CD4-positive, alpha-beta T cell treated with Interleukin-10 for 1 hour (primary cell): Measurements from ENCODE around the gene FBXL17.

Experiments
- DNase-seq: peaks from one replicate; pipeline ENCODE4 v3.0.0-alpha.2; 2020

Gene FBXL17

DNA sequence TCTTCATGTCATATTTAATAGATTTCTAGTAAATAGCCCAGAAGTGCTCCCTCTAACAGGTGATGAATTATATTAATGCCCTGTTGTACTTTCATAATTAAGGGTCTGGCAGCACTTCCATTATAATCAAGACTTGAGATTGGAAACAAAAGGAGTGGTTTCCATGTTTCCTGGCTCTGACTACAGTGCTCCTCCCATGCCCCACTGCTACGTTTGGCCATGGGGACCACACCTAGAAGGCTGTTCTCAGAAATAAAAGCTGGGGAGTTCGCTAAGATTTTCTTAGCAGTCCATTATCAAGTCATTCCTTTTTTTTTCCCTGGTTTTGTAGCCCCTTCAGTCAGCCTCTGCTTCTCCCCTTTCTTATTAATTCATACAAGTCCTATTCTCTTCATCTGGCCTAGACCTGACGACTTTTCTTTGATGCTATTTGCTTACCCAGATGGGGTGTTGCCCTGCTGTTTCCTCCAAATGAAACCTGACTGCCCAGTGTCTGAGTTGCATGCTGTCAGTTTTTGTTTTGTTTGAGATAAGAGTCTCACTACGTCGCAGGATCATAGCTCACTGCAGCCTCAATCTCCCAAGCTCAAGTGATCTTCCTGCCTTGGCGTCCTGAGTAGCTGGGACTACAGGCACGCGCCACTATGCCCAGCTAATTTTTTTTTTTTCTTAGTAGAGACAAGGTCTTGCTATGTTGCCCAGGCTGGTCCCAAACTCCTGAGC, 399.0 kb downstream of the FBXL17 start:
- no peak for DNase-seq

GRCh38 chr5:107980923-107981692, 400.8 kb downstream of the FBXL17 start:
- DNase-seq = no peak

DNA sequence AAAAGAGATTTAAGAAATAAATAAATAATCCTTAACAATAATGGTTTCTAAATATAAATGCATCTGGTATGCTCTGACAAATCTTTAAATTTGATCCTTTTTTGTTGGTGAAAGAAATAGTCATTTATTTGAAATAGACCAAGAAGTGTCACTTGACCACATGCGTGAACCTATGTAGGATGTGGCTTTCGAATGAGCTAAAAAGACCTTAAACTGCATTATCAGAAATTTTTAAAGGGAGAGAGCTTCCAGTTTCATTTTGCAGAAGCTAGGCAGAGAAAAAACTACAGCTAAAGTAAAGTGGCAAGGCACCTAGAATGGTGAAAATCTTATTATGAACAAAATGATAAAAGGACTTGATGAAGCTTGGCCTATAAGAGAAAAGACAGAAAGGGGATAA, 402.0 kb downstream of the FBXL17 start:
- peak; percentile 23 for DNase-seq

- no peak for DNase-seq
These were observed 402.6 kb downstream of the FBXL17 start for GRCh38 chr5:107979291-107979690.

- DNase-seq = no peak
These were observed 404.3 kb downstream of the FBXL17 start for GRCh38 chr5:107977550-107978071.

- no peak for DNase-seq
These were observed 406.3 kb downstream of the FBXL17 start for GRCh38 chr5:107975568-107975967.

DNA sequence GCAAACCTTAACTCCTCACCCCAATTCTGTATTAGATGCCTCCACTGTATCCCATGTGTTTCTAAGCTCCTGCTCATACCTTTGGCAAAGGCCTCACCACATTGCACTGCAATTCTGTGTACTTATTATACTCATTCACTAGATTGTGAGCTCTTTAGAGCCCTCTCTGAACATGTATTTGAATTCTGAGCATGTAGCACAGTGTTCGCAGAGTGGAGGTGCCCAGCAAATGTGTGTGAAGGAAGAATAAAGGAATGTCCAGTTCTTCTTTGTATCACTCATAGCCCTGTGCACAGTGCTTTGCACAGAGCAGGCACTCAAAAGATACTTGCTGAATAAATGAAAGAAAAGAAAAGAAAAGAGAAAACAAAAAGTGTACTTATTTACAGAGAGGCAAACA, 410.1 kb downstream of the FBXL17 start:
- DNase-seq = no peak

- DNase-seq = no peak
These were observed 412.1 kb downstream of the FBXL17 start for GRCh38 chr5:107969847-107970246.

DNA sequence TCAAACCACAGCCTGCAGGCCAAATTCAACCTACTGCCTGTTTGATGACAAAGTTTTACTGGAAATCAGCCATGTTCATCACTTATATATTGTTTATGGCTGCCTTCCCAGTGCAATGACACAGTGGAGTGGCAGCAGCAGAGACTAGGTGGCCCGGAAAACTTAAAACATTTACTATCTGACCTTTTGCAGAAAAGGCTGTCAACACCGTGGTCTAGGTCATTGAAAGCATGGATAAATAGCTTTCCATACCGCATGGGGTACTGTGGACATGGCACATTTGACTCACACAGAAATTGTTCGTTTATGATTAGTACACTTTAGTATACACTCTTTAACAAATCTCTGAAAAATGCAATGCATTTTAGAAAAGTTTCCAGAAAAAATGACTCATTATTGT, 412.9 kb downstream of the FBXL17 start:
- DNase-seq = no peak

GRCh38 chr5:107968406-107968843, 413.5 kb downstream of the FBXL17 start:
- no peak for DNase-seq

GRCh38 chr5:107966201-107966600, 415.7 kb downstream of the FBXL17 start:
- DNase-seq = no peak

DNA sequence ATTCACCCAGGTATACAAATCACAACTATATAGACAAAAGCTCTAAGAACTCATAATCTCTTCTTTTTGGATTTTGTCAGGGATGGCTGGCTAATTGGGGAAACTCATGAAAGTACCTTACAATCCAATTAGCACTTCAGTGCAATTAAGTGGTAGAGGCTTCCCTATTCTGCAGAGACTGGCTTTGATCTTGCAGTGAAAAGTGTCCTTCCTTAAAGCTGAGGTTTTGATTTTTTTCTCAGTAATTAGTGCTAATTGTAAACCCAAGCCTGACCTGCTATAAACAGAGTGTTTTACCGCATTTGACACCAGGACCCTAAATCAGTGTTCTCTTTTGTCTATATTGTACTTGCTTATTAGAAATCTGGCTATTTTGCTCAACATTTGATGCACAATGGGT, 417.2 kb downstream of the FBXL17 start:
- DNase-seq = no peak

- no peak for DNase-seq
These were observed 422.2 kb downstream of the FBXL17 start for GRCh38 chr5:107959573-107960279.

DNA sequence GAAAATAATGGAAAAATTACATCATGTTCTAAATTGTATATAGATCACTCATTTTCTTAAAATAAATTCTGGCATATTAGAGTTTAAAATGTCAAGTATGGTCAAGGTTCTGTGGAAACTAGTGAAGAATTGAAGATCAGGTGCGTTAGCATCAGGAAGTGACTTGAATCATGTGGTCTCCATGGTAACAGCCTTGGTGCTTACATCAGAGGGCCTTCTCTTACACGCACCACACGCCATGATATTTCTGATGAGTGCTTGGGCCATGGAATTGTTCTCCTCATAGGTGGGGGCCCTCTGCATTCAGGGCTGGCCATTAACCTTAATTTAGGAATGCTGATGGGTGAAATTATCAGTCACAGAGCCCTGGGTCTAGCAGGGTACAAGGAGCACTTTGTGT, 423.0 kb downstream of the FBXL17 start:
- DNase-seq = no peak

- DNase-seq = no peak
These were observed 423.5 kb downstream of the FBXL17 start for GRCh38 chr5:107958432-107958831.

- DNase-seq = no peak
These were observed 424.8 kb downstream of the FBXL17 start for GRCh38 chr5:107957051-107957450.

GRCh38 chr5:107955321-107955720, 426.6 kb downstream of the FBXL17 start:
- no peak for DNase-seq

GRCh38 chr5:107954254-107954653, 427.6 kb downstream of the FBXL17 start:
- no peak for DNase-seq

GRCh38 chr5:107952450-107952849, 429.4 kb downstream of the FBXL17 start:
- DNase-seq = no peak

- no peak for DNase-seq
These were observed 430.6 kb downstream of the FBXL17 start for GRCh38 chr5:107951309-107951708.

- no peak for DNase-seq
These were observed 431.1 kb downstream of the FBXL17 start for GRCh38 chr5:107950776-107951175.

DNA sequence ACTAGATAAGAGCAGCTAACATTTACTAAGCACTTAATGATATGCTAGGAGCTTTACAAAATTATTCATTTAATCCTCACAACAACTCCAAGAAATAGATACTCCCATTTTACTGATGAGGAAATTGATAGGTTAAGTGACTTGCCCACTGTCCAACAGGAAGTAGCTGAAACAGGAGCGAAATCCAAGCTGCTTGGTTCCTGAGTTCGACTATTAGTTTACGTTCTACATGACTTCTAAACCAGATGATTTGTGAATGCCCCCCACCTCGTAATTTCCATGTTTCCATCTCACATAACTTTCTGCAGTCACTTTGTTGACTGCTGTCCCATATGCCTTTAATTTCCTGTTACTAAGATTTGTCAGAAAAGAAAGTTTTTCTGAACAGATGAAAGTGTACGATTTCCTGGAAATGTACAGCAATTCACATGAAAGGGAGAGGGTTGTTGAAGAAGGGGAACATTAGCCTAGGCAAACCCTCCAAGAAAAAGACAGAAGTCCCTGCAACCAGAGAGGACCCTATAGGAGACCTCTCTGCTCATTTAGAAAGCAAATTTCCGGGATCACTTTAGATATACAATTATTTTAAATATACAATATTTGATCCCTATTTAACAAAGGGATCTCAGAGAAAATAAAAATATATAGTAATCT, 432.1 kb downstream of the FBXL17 start:
- DNase-seq = no peak

DNA sequence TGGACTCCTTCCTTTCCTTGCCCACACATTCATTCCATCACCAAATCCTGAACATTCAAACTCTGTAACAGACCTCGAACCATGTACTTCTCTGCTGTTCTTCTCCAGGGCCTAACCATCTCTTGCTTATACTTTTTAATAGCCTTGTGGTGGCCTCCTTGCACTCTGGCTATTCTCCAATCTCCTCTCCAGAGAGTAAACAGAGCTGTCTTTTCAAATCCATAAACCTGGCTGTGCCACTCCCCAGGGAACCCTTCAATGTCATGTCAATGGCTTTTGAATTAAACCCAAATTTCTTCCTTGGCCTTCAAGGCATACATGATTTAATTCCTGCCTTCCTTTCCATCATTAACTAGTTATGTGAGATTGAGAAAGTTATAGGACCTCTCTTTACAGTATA, 433.5 kb downstream of the FBXL17 start:
- DNase-seq = no peak
